GM21360 (cell line): ENCODE measurements around the gene ERH.
"Not testable (repeated sequence)": the region's sequence is repeated elsewhere in the genome, so short reads cannot be mapped to it uniquely, and the experiment has no call there.

Source experiments
- ATAC-seq: cut with Tn5 transposase; IDR thresholded peaks from one replicate; pipeline ENCODE4 v1.9.1; 2021; ENCODE audit warnings: mild to moderate bottlenecking, moderate library complexity; ENCODE audit not compliant: unreplicated experiment

The ERH gene

GRCh38 chr14:69398053-69398817, at the start of gene ERH, which contains the start of gene SLC39A9:
Gene ERH, minus strand, starts transcription at chr14:69398299. Its CDS starts 66 bp downstream, at chr14:69398233.
Gene SLC39A9, plus strand, starts transcription at chr14:69398692. Its CDS starts 678 bp downstream, at chr14:69399370.
- peak; percentile 88 for ATAC-seq

- no peak for ATAC-seq
Observed at GRCh38 chr14:69443296-69443805, 45.3 kb upstream of the ERH start.

- peak; percentile 43 for ATAC-seq
Observed at GRCh38 chr14:69441948-69442347, 43.8 kb upstream of the ERH start.

- no peak for ATAC-seq
Observed at GRCh38 chr14:69439521-69440270, 41.6 kb upstream of the ERH start.

- ATAC-seq, result no peak
Observed at GRCh38 chr14:69432364-69432763, 34.3 kb upstream of the ERH start.

GRCh38 chr14:69430306-69430939, 32.3 kb upstream of the ERH start:
- ATAC-seq, result no peak

GRCh38 chr14:69429643-69430042, 31.5 kb upstream of the ERH start:
- ATAC-seq, result no peak

GRCh38 chr14:69428289-69428998, 30.3 kb upstream of the ERH start:
- no peak for ATAC-seq

GRCh38 chr14:69427596-69427995, 29.5 kb upstream of the ERH start:
- ATAC-seq, result no peak

GRCh38 chr14:69424149-69424923, 26.2 kb upstream of the ERH start:
- ATAC-seq, result no peak

GRCh38 chr14:69423279-69423678, 25.2 kb upstream of the ERH start:
- ATAC-seq, result no peak

- not testable (repeated sequence) for ATAC-seq
Observed at GRCh38 chr14:69416087-69416486, 18.0 kb upstream of the ERH start.

GRCh38 chr14:69413483-69413882, 15.4 kb upstream of the ERH start:
- ATAC-seq, result no peak

GRCh38 chr14:69408331-69408960, 10.3 kb upstream of the ERH start:
- no peak for ATAC-seq

GRCh38 chr14:69405762-69406161, 7.7 kb upstream of the ERH start:
- no peak for ATAC-seq

GRCh38 chr14:69404883-69405282, 6.8 kb upstream of the ERH start:
- no peak for ATAC-seq

- ATAC-seq, result no peak
Observed at GRCh38 chr14:69404478-69404877, 6.4 kb upstream of the ERH start.

GRCh38 chr14:69401841-69402240, 3.7 kb upstream of the ERH start:
- no peak for ATAC-seq

GRCh38 chr14:69400154-69400553, 2.1 kb upstream of the ERH start:
- ATAC-seq, result no peak

GRCh38 chr14:69399750-69400149, 1.7 kb upstream of the ERH start:
- no peak for ATAC-seq
